ENCODE measurements around the gene PTPRN2. TPM values are rescaled to one million over a fixed set of nuclear protein-coding genes. Genes with fewer than 3 reads are reported as not detected.

PTPRN2 gene
- total RNA-seq, 1 experiment from 2014 or later = 3.8 TPM

DNA sequence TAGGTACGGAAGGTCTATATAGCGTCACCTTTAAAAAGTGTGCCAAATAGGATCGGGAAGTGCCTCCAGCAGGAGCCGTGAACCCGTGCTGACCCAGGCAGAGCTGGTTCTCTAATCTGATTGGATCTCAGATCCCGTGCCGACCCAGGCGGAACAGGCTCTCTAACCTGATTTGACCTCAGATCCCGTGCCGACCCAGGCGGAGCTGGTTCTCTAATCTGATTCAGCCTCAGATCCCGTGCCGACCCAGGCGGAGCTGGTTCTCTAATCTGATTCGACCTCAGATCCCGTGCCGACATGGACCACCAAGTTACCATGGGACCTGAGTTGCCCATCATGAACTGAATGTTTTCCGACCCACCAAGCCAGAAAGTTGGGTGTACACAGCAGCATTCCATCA, 463.9 kb downstream of the PTPRN2 start:
- Histone ChIP-seq H3K36me3 (no peaks in the 10 kb centered on the region), H3K27ac (no peak overlapping the region), H3K27me3 (no peaks in the 10 kb centered on the region), H3K9me3 (replicated peaks) (no peaks in the 10 kb centered on the region), H3K4me1 (no peaks in the 10 kb centered on the region), H3K4me3 (no peak overlapping the region)
- DNase-seq = no peak

DNA sequence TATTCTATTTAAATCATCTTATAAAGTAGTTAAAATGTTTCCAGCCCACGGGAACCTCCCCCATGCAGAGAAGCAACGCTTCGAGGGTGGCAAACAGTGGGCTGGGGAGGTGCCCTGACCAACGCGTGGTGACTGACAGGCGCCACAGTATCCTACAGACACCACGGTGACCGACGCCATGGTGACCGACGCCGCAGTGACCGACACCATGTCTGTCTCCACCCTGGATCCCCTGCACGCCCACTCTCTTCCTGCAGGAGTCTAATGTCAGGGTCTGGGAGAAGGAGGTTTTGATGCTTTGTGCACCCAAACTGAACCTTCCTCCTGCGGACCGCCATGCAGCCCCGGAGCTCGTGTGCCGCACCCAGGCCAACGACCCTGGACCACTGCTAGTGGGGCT, 464.4 kb downstream of the PTPRN2 start:
- no peak for DNase-seq
- Histone ChIP-seq H3K4me1 (no peaks in the 10 kb centered on the region), H3K36me3 (no peaks in the 10 kb centered on the region), H3K4me3 (no peak overlapping the region), H3K27me3 (no peaks in the 10 kb centered on the region), H3K27ac (no peak overlapping the region), H3K9me3 (replicated peaks) (peaks cover 3% of the 10 kb centered on the region; the same call in 1 of the 2 replicates)

GRCh38 chr7:158121441-158122045, 466.1 kb downstream of the PTPRN2 start:
- H3K27ac ChIP-seq = no peak overlapping the region
- no peak for DNase-seq
- H3K4me1 ChIP-seq = no peaks in the 10 kb centered on the region
- no peaks in the 10 kb centered on the region for H3K36me3 ChIP-seq
- H3K9me3 ChIP-seq (replicated peaks) = peaks cover 13% of the 10 kb centered on the region
- no peak overlapping the region for H3K4me3 ChIP-seq
- no peaks in the 10 kb centered on the region for H3K27me3 ChIP-seq

- Histone ChIP-seq H3K36me3 (no peaks in the 10 kb centered on the region), H3K4me1 (no peaks in the 10 kb centered on the region), H3K9me3 (replicated peaks) (peaks cover 13% of the 10 kb centered on the region), H3K27ac (no peak overlapping the region), H3K27me3 (no peaks in the 10 kb centered on the region), H3K4me3 (no peak overlapping the region)
- DNase-seq = no peak
Measured at GRCh38 chr7:158120716-158121115, 466.9 kb downstream of the PTPRN2 start.

- H3K9me3 ChIP-seq (replicated peaks) = peaks cover 13% of the 10 kb centered on the region
Measured at GRCh38 chr7:158120316-158120715, 467.3 kb downstream of the PTPRN2 start.

DNA sequence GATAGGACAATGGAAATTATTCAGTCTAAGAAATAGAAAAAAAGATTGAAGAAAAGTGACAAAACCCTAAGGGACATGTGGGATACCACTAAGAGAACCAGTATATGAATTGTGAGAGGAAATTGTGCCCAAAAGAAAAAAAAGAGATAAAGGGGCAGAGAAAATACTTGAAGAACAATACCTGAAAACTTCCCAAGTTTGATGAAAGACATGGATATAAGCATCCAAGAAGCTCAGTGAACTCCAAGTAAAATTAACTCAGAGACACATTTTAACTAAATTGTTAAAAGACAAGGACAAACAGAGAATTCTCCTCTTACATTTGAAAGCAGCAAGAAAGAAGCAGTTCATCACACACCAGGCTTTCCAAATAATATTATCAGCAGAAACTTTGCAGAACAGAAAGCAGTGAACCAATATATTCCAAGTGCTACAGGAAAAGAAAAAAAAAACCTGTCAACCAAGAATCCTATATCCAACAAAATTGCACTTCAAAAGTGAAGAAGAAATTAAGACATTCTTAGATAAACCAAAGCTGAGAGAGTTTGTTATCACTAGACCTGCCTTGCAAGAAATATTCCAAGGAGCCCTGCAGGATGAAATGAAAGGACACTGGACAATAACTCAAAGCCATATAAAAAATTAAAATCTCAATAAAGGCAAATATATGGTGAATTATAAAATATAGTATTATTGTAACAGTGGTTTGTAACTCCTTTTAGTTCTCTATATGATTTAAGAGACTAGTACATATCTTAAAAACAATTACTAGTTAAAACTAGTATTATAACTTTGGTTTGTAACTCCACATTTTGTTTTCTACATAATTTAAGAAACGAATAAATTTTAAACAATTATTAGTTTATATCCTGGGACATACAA, 470.0 kb downstream of the PTPRN2 start:
- Histone ChIP-seq H3K36me3 (no peaks in the 10 kb centered on the region), H3K4me3 (no peak overlapping the region), H3K9me3 (replicated peaks) (peaks cover 13% of the 10 kb centered on the region), H3K27ac (no peak overlapping the region), H3K27me3 (no peaks in the 10 kb centered on the region), H3K4me1 (no peaks in the 10 kb centered on the region)
- no peak for DNase-seq

More at GRCh38 chr7:158120316-158120715, 467.3 kb downstream of the PTPRN2 start:
- Histone ChIP-seq H3K4me1 (no peaks in the 10 kb centered on the region), H3K27me3 (no peaks in the 10 kb centered on the region), H3K27ac (no peak overlapping the region), H3K4me3 (no peak overlapping the region), H3K36me3 (no peaks in the 10 kb centered on the region)
- no peak for DNase-seq

- peaks cover 13% of the 10 kb centered on the region for H3K9me3 ChIP-seq (replicated peaks)
- H3K36me3 ChIP-seq = no peaks in the 10 kb centered on the region
- no peak for DNase-seq
- no peak overlapping the region for H3K4me3 ChIP-seq
- H3K4me1 ChIP-seq = no peaks in the 10 kb centered on the region
- no peaks in the 10 kb centered on the region for H3K27me3 ChIP-seq
- H3K27ac ChIP-seq = no peak overlapping the region
Measured at GRCh38 chr7:158116235-158116634, 471.4 kb downstream of the PTPRN2 start.

DNA sequence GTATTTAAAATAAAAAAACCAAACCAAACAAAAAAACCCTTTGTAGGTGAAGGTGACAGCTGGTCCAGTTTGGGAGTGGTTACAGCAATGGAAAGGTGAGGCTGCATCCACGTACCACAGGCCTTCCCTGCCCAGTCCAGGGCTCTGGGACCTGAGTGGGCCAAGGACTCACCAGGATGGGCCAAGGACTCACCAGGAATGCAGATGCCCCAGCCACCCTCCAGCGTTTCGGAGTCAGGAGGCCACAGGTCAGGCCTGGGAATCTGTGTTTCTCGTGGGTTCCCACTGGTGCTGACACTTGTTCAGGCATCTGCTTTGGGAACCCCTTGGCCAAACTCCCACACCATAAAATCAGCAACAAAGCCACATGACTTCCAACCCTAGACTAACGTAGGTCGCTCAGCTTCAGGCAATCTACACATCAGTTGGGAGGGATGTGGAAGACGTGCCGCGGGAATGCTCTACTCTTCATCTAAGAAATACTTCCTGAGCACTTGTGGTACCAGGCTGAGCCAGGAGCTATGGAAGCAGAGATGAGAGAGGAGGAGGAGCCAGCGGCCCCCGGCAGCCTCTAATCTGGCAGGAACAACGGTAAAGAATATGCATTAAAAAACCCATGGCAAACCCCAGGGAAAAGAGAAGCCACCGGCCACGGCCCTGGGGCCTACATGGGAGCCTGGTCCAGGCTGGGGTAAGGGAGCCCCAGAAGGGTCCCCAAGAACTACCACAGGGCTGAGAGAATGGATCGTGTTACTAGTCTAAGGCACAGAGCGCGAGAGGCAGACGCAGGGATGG, 473.4 kb downstream of the PTPRN2 start:
- DNase-seq = no peak
- no peaks in the 10 kb centered on the region for H3K4me1 ChIP-seq
- H3K27me3 ChIP-seq = no peaks in the 10 kb centered on the region
- H3K36me3 ChIP-seq = no peaks in the 10 kb centered on the region
- H3K27ac ChIP-seq = no peak overlapping the region
- no peak overlapping the region for H3K4me3 ChIP-seq
- peaks cover 13% of the 10 kb centered on the region for H3K9me3 ChIP-seq (replicated peaks)

DNA sequence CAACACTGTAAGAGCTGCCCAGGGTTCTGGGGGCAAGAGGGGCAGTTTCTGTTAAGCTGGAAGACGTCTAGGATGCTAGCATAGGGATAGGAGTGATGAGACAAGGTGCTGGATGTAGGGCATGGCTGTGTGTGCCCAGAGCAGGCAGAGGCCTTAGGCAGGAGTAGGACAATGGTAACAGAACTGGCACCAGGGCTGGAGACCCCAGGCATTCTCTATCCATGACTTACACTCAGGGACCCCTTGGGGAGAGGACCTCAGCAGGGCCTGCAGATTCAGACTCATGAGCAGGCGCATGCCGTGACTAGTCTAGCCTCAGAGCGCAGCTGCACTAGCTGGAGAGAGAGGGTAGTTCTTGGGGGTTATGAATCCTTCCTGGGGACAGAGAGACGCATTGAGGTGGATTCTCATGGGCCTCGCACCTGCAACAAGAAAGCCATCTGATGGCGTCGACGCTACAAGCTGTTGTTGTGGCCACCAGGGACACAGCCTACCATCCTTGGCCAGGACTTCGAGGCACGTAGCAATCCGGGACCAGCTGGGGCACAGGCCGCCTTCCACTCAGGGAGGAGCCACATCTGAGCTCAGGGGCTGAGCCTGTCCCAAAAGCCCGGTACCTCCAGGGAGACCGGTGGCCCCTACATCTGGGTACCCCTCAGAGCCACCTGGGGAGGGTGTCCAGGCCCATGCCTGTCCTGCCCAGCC, 474.1 kb downstream of the PTPRN2 start:
- no peak overlapping the region for H3K27ac ChIP-seq
- H3K9me3 ChIP-seq (replicated peaks) = peaks cover 12% of the 10 kb centered on the region
- no peaks in the 10 kb centered on the region for H3K36me3 ChIP-seq
- H3K4me1 ChIP-seq = no peaks in the 10 kb centered on the region
- no peak for DNase-seq
- no peak overlapping the region for H3K4me3 ChIP-seq
- no peaks in the 10 kb centered on the region for H3K27me3 ChIP-seq

DNA sequence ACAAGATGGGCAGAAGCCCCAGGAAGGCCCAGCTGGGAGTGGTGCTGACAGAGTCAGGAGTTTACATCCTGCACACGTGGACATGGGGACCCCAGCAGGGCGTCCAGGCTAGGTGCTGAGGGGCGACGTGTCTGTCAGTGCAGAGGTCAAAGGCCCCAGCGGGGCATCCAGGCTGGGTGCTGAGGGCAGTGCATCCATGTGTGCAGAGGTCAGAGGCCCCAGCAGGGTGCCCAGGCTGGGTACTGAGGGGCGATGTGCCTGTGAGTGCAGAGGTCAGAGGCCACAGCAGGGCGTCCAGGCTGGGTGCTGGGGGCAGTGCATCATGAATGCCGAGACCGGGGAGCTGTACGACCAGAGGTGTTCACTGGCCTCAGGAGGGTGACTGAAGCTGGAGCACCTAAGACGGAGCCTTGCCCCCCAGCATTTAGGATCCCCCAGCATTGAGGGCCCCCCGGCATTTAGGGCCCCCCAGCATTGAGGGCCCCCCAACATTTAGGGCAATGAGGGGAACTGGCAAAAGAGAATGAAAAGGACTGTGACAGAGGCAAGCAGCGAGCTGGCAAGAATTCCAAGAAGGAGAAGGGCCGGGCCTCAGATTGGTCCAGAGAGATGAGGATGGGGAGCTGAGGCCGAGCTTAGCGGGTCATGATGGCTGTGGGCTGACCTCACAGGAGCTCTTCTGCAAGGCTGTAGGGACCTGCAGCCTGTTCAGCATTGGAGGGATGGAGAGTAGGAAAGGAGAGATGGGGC, 474.9 kb downstream of the PTPRN2 start:
- H3K36me3 ChIP-seq = no peaks in the 10 kb centered on the region
- H3K9me3 ChIP-seq (replicated peaks) = peaks cover 5% of the 10 kb centered on the region
- H3K4me3 ChIP-seq = no peak overlapping the region
- H3K27ac ChIP-seq = no peak overlapping the region
- no peak for DNase-seq
- H3K27me3 ChIP-seq = no peaks in the 10 kb centered on the region
- no peaks in the 10 kb centered on the region for H3K4me1 ChIP-seq

DNA sequence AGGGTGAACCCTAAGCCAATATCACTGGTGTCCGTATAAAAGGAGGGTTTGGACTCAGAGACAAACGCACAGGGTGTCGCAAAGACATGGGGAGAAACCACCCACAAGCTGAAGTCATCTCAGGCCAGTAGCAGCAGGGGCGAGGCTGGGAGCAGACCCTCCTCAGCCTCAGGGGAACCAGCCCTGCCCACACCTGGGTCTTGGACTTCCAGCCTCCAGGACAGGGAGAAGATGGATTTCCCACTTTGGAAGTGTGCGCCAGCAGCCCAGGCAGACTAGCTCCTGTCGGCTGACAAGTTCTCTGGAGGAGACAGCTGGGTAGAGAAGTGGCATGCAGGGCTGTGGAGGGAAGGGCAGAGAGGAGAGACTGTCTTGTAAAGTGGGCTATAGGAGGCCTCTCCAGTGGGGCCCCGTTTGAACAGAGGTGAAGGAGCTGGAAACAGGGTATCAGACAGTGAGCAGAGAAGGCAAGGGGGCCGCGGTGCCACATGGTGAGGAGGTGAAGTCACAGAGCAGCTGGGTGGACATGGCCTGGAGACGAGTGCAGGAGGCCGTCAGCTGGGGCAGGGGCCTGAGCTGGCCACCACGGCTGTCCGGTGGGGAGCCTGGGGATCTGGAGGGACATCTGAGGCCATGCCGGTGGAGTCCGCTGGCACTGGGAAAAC, 475.6 kb downstream of the PTPRN2 start:
- Histone ChIP-seq H3K4me3 (no peak overlapping the region), H3K4me1 (no peaks in the 10 kb centered on the region), H3K27me3 (no peaks in the 10 kb centered on the region), H3K9me3 (replicated peaks) (no peaks in the 10 kb centered on the region), H3K36me3 (no peaks in the 10 kb centered on the region), H3K27ac (no peak overlapping the region)
- no peak for DNase-seq

DNA sequence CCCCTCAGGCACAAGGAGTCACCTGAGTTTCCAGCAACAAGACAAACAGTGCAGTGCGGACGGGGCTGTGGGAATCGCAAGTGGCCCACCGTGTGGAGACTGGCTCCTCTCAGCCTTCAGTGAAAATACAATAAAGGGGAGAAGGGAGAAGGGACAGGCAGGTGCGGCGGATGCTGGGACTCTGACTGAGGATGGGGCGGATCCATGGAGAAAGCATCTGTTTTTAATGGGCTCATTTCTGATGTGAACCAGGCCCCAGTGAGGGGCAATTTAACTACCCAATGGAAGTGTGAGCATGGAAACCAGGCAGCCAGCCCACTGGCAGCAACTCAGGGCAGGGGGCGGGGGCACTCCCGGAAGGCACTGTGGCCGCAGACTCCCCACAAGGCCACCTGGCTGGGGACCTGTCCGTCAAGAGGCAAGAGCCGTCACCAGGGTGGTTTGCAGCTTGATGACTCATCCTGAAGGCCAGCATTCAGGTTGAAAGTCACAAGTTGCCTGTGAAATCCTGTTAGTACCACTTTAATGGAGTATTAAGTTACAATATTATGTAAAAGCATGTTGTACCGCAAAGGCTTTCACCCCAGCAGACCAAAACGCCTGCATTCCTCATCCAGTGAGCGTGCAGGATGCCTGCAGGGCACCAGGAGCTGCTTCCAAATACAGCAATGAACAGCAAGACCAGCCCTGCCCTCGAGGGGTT, 476.4 kb downstream of the PTPRN2 start:
- no peaks in the 10 kb centered on the region for H3K9me3 ChIP-seq (replicated peaks)
- DNase-seq = peak; percentile 20 to 27
- no peak overlapping the region for H3K27ac ChIP-seq
- no peak overlapping the region for H3K4me3 ChIP-seq
- H3K27me3 ChIP-seq = no peaks in the 10 kb centered on the region
- H3K4me1 ChIP-seq = no peaks in the 10 kb centered on the region
- no peaks in the 10 kb centered on the region for H3K36me3 ChIP-seq

DNA sequence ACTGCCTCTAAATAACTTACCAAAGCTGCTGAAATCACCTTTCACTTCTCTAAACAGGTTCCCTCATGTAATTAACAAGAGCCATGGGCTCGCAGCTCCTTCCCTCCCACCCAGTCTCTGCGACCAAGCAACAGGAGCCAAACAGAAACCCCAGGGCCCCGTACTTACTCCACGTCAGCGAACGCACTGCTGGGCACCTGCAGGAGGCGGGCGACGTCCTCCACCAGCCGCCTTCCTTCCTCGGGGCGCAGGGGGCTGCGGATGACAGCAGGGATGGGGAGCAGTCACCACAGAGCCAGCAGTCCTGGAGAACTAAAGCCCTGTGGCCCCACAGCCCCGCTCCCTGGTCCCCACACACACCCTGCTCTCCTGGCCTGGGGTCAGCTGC, 477.0 kb downstream of the PTPRN2 start:
- no peak overlapping the region for H3K4me3 ChIP-seq
- no peaks in the 10 kb centered on the region for H3K9me3 ChIP-seq (replicated peaks)
- H3K27me3 ChIP-seq = no peaks in the 10 kb centered on the region

More for the DNA sequence above, 477.0 kb downstream of the PTPRN2 start:
- Histone ChIP-seq H3K4me1 (no peaks in the 10 kb centered on the region), H3K36me3 (no peaks in the 10 kb centered on the region), H3K27ac (no peak overlapping the region)
- no peak for DNase-seq
